HepG2 (cell line): ENCODE measurements around the gene HDLBP. TPM values are rescaled to one million over a fixed set of nuclear protein-coding genes. Genes with fewer than 3 reads are reported as not detected.

Experiments
- BORCS8-MEF2B ChIP-seq: sonication (generic); formaldehyde crosslinking; IDR thresholded peaks from 2 replicates; pipeline ENCODE4 v1.8.0; 2022; ENCODE audit warnings: mild to moderate bottlenecking, missing genetic modification reagents
- EEA1 ChIP-seq: sonication (generic); formaldehyde crosslinking; IDR thresholded peaks from 2 replicates; pipeline ENCODE4 v1.5.1; 2020; ENCODE audit warnings: mild to moderate bottlenecking, missing genetic modification reagents, borderline replicate concordance
- FOXM1 ChIP-seq: sonication (generic); formaldehyde crosslinking; IDR thresholded peaks from 2 replicates; pipeline ENCODE4 v1.5.0; 2020; ENCODE audit warnings: missing genetic modification reagents
- IKZF4 ChIP-seq: sonication (generic); formaldehyde crosslinking; IDR thresholded peaks from 2 replicates; pipeline ENCODE4 v1.5.1; 2020; ENCODE audit warnings: borderline replicate concordance, mild to moderate bottlenecking, low read depth, missing genetic modification reagents; ENCODE audit errors: not compliant biosample characterization
- MXI1 ChIP-seq: IDR thresholded peaks from 3 replicates; pipeline ENCODE4 v1.6.1; 2012; ENCODE audit warnings: low read depth, low read length, inconsistent platforms, borderline replicate concordance
- NPAS2 ChIP-seq: sonication (generic); formaldehyde crosslinking; IDR thresholded peaks from 2 replicates; pipeline ENCODE4 v1.8.0; 2022; ENCODE audit warnings: mild to moderate bottlenecking, missing genetic modification reagents, borderline replicate concordance
- PRDM15 ChIP-seq: sonication (generic); formaldehyde crosslinking; IDR thresholded peaks from 2 replicates; pipeline ENCODE4 v1.4.0; 2020; ENCODE audit warnings: missing genetic modification reagents
- RBAK ChIP-seq: sonication (generic); formaldehyde crosslinking; IDR thresholded peaks from 2 replicates; pipeline ENCODE4 v1.5.1; 2020; ENCODE audit warnings: mild to moderate bottlenecking, missing genetic modification reagents
- RFX5 ChIP-seq: IDR thresholded peaks from 2 replicates; pipeline ENCODE4 v1.6.1; 2011; ENCODE audit warnings: low read depth, low read length, improper control_type of control experiment
- TAF1 ChIP-seq: sonication (generic); formaldehyde crosslinking; IDR thresholded peaks from 2 replicates; pipeline ENCODE4 v1.4.0; 2020; ENCODE audit warnings: missing genetic modification reagents
- ZBTB37 ChIP-seq: sonication (generic); formaldehyde crosslinking; IDR thresholded peaks from 2 replicates; pipeline ENCODE4 v1.4.0; 2020; ENCODE audit warnings: mild to moderate bottlenecking, missing genetic modification reagents
- ZFP36L1 ChIP-seq: sonication (generic); formaldehyde crosslinking; IDR thresholded peaks from 2 replicates; pipeline ENCODE4 v1.8.0; 2022; ENCODE audit warnings: mild to moderate bottlenecking, missing genetic modification reagents, moderate library complexity
- ZNF256 ChIP-seq: sonication (generic); formaldehyde crosslinking; conservative IDR thresholded peaks from 2 replicates; pipeline ENCODE4 v1.4.0; 2020; ENCODE audit warnings: missing genetic modification reagents
- ZNF614 ChIP-seq: IDR thresholded peaks from 2 replicates; pipeline ENCODE4 v1.6.1; 2018; ENCODE audit warnings: missing biosample characterization, missing genetic modification reagents, inconsistent platforms, borderline replicate concordance
- ZNF724P ChIP-seq: sonication (generic); formaldehyde crosslinking; IDR thresholded peaks from 2 replicates; pipeline ENCODE4 v1.8.0; 2022; ENCODE audit warnings: missing genetic modification reagents, borderline replicate concordance
- ZNF747 ChIP-seq: sonication (generic); formaldehyde crosslinking; IDR thresholded peaks from 2 replicates; pipeline ENCODE4 v1.8.1; 2023; ENCODE audit warnings: missing genetic modification reagents, mild to moderate bottlenecking, borderline replicate concordance
- ZNF749 ChIP-seq: sonication (generic); formaldehyde crosslinking; IDR thresholded peaks from 2 replicates; pipeline ENCODE4 v1.8.0; 2022; ENCODE audit warnings: mild to moderate bottlenecking, missing genetic modification reagents, moderate library complexity, borderline replicate concordance
- ZNF839 ChIP-seq: sonication (generic); formaldehyde crosslinking; IDR thresholded peaks from 2 replicates; pipeline ENCODE4 v1.4.0; 2020; ENCODE audit warnings: missing genetic modification reagents, mild to moderate bottlenecking, borderline replicate concordance
- polyA plus RNA-seq, 8 experiments: library from polyadenylated mRNA; depleted of rRNA in 3 of 8; stranded (reverse) in 7 of 8; unstranded in 1 of 8; fragments of >200 nt; fragmentation: Illumina TruSeq in 4 of 8; extraction: Trizol in 4 of 8; gene quantifications; 2 replicates each; pipeline versions ENCODE4 v1.2.1 to v1.2.3, GENCODE V29; 2011 to 2016; ENCODE audit warnings: low read depth in 4 of 8, missing spikeins in 1 of 8, mixed read lengths in 1 of 8; ENCODE audit not compliant: insufficient read depth in 1 of 8
- total RNA-seq, 5 experiments: library from RNA; depleted of rRNA; stranded (reverse); fragments of >200 nt; fragmentation: Illumina TruSeq; extraction: Trizol; gene quantifications; 2 replicates each; pipeline ENCODE4 v1.2.3, GENCODE V29; 2016; ENCODE audit warnings: low read depth in 1 of 5
- TF ChIP-seq, protein P1 (sequence below), 2 experiments: sonication (generic) in 1 of 2; formaldehyde crosslinking in 1 of 2; IDR thresholded peaks; 2 replicates each; pipeline versions ENCODE4 v1.4.0 to v1.6.1; 2018 to 2020; ENCODE audit warnings: missing genetic modification reagents in 2 of 2, borderline replicate concordance in 1 of 2, low read depth in 1 of 2, mild to moderate bottlenecking in 1 of 2, missing biosample characterization in 1 of 2
- TF ChIP-seq, protein P2 (sequence below): sonication (generic); formaldehyde crosslinking; IDR thresholded peaks from 2 replicates; pipeline ENCODE4 v1.4.0; 2020; ENCODE audit warnings: missing genetic modification reagents

The HDLBP gene
- total and polyA plus RNA-seq, 2 of the 13 experiments (the other 11 are each of a cell fraction or from before 2014, with no cell fraction given): 464 to 707 TPM

GRCh38 chr2:241315879-241316631 is 583 bp upstream of the HDLBP start, which contains the start of gene SEPTIN2 (continued):
- TF ChIP-seq PRDM15 (CRISPR knock-in tag) (peak; percentile 59), ZBTB37 (no peak), MXI1 (peak; percentile 13; the same call in 1 of the 3 replicates), TAF1 (no peak; the same call in 1 of the 2 replicates), RBAK (CRISPR knock-in tag) (peak; percentile 64; the same call in 1 of the 2 replicates), ZNF747 (CRISPR knock-in tag) (0 out of 2 replicates have a peak, but pooled peaks have one; percentile 20), ZNF724P (CRISPR knock-in tag) (0 out of 2 replicates have a peak, but pooled peaks have one; percentile 59), IKZF4 (CRISPR knock-in tag) (peak; percentile 83), EEA1 (CRISPR knock-in tag) (peak; percentile 76; the same call in 1 of the 2 replicates), NPAS2 (CRISPR knock-in tag) (no peak), ZFP36L1 (no peak), ZNF256 (CRISPR knock-in tag) (peak; percentile 87; the same call in 1 of the 2 replicates), FOXM1 (CRISPR knock-in tag) (0 out of 2 replicates have a peak, but pooled peaks have one; percentile 57), ZNF614 (CRISPR knock-in tag) (no peak; the same call in 1 of the 2 replicates), BORCS8-MEF2B (CRISPR knock-in tag) (peak; percentile 80), ZNF839 (CRISPR knock-in tag) (peak; percentile 60; the same call in 1 of the 2 replicates), ZNF749 (CRISPR knock-in tag) (peak; percentile 58; the same call in 1 of the 2 replicates), RFX5 (no peak)
- TF ChIP-seq, protein P1, sequence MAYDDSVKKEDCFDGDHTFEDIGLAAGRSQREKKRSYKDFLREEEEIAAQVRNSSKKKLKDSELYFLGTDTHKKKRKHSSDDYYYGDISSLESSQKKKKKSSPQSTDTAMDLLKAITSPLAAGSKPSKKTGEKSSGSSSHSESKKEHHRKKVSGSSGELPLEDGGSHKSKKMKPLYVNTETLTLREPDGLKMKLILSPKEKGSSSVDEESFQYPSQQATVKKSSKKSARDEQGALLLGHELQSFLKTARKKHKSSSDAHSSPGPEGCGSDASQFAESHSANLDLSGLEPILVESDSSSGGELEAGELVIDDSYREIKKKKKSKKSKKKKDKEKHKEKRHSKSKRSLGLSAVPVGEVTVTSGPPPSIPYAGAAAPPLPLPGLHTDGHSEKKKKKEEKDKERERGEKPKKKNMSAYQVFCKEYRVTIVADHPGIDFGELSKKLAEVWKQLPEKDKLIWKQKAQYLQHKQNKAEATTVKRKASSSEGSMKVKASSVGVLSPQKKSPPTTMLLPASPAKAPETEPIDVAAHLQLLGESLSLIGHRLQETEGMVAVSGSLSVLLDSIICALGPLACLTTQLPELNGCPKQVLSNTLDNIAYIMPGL (CRISPR knock-in tag; IDR thresholded peaks at IDR 0.05; ENCODE audit: borderline replicate concordance in 1 of 2, low read depth in 1 of 2): peak in 1 of 2 experiments; percentile 57; a peak in 2 of 4 replicates
- TF ChIP-seq, protein P2, sequence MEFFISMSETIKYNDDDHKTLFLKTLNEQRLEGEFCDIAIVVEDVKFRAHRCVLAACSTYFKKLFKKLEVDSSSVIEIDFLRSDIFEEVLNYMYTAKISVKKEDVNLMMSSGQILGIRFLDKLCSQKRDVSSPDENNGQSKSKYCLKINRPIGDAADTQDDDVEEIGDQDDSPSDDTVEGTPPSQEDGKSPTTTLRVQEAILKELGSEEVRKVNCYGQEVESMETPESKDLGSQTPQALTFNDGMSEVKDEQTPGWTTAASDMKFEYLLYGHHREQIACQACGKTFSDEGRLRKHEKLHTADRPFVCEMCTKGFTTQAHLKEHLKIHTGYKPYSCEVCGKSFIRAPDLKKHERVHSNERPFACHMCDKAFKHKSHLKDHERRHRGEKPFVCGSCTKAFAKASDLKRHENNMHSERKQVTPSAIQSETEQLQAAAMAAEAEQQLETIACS: no peak; the same call in 1 of the 2 replicates
